Colonic mucosa (tissue), 4 donors: Measurements from ENCODE around the gene PCSK4. TPM values are rescaled to one million over a fixed set of nuclear protein-coding genes. Genes with fewer than 3 reads are reported as not detected.

ENCODE experiments used
- DNase-seq: peaks from one replicate; pipeline ENCODE4 v3.0.0-alpha.2; 2020
- H3K27ac ChIP-seq: fragments of 200-600 bp; one replicate; pipeline ENCODE4 v1.8.0; 2021
- H3K27me3 ChIP-seq: fragments of 200-600 bp; one replicate; pipeline ENCODE4 v1.8.0; 2021
- H3K36me3 ChIP-seq: fragments of 200-600 bp; one replicate; pipeline ENCODE4 v1.8.0; 2021
- H3K4me1 ChIP-seq: fragments of 200-600 bp; one replicate; pipeline ENCODE4 v1.8.0; 2021; ENCODE audit warnings: mild to moderate bottlenecking
- H3K4me3 ChIP-seq: fragments of 200-600 bp; one replicate; pipeline ENCODE4 v1.8.0; 2021
- H3K9ac ChIP-seq, 2 donors: one replicate each; pipeline ENCODE4 v1.7.0; 2013; ENCODE audit warnings: control low read depth in 2 of 2, low read depth in 2 of 2, low read length in 2 of 2
- H3K9me3 ChIP-seq: fragments of 200-600 bp; one replicate; pipeline ENCODE4 v1.8.0; 2021
- CTCF ChIP-seq: fragments of 200-600 bp; IDR thresholded peaks from one replicate; pipeline ENCODE4 v1.8.0; 2022; ENCODE audit warnings: antibody characterized with exemption, mild to moderate bottlenecking
- intact Hi-C: fragments of 100-400 bp; cut with DNase I; formaldehyde crosslinking; loops from one replicate; pipeline ENCODE4 v1.14.1; 2022
- total RNA-seq, 2 donors: library from RNA; stranded (reverse); fragmentation: NEBNext Ultra II Directional in 1 of 2; extraction: Animal tissue kit (Norgen Biotek cat#: 25700) in 1 of 2; gene quantifications; one replicate each; pipeline ENCODE4 v1.2.1, GENCODE V29; 2021
- donor health status: healthy.
- donor health status: DM: no; HTN: no; CAD: no.
- donor health status: DM: no; HTN: no; CAD: no.

The PCSK4 gene
- total RNA-seq, 2 donors from 2014 or later, result 4.1 to 5.8 TPM

- no peak overlapping the region for H3K27ac ChIP-seq
- no peak overlapping the region for H3K9ac ChIP-seq
- intact Hi-C loops, result no loop called here
- H3K9me3 ChIP-seq, result no peaks in the 10 kb centered on the region
- H3K4me3 ChIP-seq, result no peak overlapping the region
- TF ChIP-seq CTCF, result no peak
- no peaks in the 10 kb centered on the region for H3K36me3 ChIP-seq
- peaks cover 9% of the 10 kb centered on the region for H3K4me1 ChIP-seq
- peaks cover 93% of the 10 kb centered on the region for H3K27me3 ChIP-seq
- no peak for DNase-seq
Measured at GRCh38 chr19:1450735-1451731, 39.1 kb downstream of the PCSK4 start.

- intact Hi-C loops, result no loop called here
- no peaks in the 10 kb centered on the region for H3K36me3 ChIP-seq
- H3K27me3 ChIP-seq, result peaks cover 91% of the 10 kb centered on the region
- no peak within 1 kb of the TSS for H3K9ac ChIP-seq
- H3K4me3 ChIP-seq, result no peak within 1 kb of the TSS
- no peak for TF ChIP-seq CTCF
- H3K4me1 ChIP-seq, result peaks cover 6% of the 10 kb centered on the region
- no peaks in the 10 kb centered on the region for H3K9me3 ChIP-seq
- H3K27ac ChIP-seq, result no peak within 1 kb of the TSS
- no peak for DNase-seq
Measured at GRCh38 chr19:1449467-1450442, 40.4 kb downstream of the PCSK4 start, which contains the start of gene APC2. TSS of gene APC2 (plus strand) at chr19:1450121. CDS start at chr19:1453002, 2,881 bp downstream.

- no peaks in the 10 kb centered on the region for H3K36me3 ChIP-seq
- TF ChIP-seq CTCF, result no peak
- peaks cover 11% of the 10 kb centered on the region for H3K4me1 ChIP-seq
- no peak for DNase-seq
- no peaks in the 10 kb centered on the region for H3K9me3 ChIP-seq
- H3K4me3 ChIP-seq, result no peak overlapping the region
- intact Hi-C loops, result no loop called here
- no peak overlapping the region for H3K27ac ChIP-seq
- H3K9ac ChIP-seq, result no peak overlapping the region
- peaks cover 75% of the 10 kb centered on the region for H3K27me3 ChIP-seq
Measured at GRCh38 chr19:1447944-1448343, 42.2 kb downstream of the PCSK4 start.

GRCh38 chr19:1447504-1447903 lies 42.6 kb downstream of the PCSK4 start:
- H3K27me3 ChIP-seq, result peaks cover 70% of the 10 kb centered on the region
- no peak overlapping the region for H3K9ac ChIP-seq
- intact Hi-C loops, result no loop called here
- H3K36me3 ChIP-seq, result no peaks in the 10 kb centered on the region
- no peaks in the 10 kb centered on the region for H3K9me3 ChIP-seq
- H3K4me1 ChIP-seq, result peaks cover 11% of the 10 kb centered on the region
- H3K27ac ChIP-seq, result no peak overlapping the region
- no peak for DNase-seq
- TF ChIP-seq CTCF, result no peak
- no peak overlapping the region for H3K4me3 ChIP-seq
